CD4-positive, alpha-beta T cell treated with Interleukin-6 for 4 hours (primary cell): Measurements from ENCODE around the gene MKI67.

Experiments used
- DNase-seq: peaks from one replicate; pipeline ENCODE4 v3.0.0-alpha.2; 2020; ENCODE audit warnings: mixed read lengths

The MKI67 gene

DNA sequence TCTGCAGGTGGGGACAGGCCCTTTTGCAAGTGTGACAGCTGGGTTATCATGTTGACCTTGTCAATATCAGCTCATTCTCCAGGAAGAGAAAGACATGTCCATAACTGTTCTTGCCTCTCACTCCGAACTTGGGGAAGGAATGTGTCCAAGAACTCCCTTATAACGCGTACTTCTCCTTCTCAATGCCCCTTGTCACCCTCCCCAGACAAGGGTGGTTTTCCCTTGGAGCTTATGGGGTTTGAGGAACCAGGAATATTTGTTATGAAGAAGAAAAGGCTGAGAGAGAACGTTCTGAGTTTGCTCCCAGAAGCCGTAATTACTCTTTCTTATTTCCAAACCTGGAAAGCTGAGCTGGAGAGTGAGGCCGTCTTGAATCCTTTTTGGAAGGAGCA is 77.4 kb downstream of the MKI67 start:
- DNase-seq, result no peak

DNA sequence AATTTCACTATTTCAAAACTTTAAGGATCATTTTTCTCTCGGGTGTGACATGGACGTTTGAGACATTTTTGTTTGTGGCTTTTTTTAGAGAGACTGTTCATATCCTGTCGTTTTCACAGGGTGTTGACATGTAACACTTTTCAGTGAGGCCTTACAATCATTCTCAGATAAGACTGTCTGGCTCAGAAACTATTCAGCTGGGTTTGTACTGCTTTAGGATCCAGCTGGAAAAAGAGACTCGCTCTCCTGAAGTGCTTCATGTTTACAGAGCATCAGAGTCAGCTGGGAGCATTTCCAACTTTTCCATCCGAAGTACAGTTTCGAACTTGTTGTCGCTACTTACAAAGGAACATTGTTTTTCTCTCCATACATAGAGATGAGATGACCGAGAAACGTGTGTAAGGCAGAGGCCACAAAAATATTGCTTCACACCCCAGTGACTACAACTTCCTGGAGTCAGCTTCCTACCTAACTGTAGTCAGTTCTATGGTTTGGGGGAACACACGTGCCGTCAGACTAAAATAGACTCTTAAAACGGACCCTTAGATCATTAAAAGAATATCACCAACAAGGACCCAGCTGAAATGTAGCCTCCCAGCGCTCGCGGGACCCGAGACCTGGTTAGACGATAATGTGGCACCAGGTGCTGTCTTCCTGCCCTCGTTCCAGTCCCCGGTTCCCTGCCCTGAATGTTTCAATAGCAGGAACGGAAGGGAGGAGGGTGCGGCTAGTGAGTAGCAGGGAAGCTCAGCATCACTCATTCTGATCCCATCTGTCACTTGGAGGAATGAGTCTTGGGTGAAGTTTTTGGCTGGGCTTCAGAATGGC is 78.0 kb downstream of the MKI67 start:
- peak; percentile 44 for DNase-seq

DNA sequence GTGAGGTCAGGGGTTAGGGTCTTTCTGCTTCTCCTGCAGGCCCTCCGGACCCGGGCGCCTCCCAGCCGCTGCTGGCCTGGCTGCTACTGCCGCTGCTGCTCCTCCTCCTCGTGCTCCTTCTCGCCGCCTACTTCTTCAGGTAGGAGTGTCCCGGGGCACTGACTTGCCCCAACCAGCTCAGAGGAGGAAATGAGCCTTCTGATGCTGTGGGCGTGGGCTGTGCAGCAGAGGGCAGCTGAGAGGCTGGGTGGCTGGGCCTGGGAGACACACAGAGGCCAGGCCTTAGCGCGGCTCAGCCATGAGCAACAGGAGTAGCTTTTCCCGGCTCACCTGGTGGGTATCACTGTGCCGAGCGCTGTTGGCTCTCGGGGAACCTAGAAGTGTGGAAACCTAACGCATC is 78.9 kb downstream of the MKI67 start:
- peak; percentile 88 for DNase-seq

DNA sequence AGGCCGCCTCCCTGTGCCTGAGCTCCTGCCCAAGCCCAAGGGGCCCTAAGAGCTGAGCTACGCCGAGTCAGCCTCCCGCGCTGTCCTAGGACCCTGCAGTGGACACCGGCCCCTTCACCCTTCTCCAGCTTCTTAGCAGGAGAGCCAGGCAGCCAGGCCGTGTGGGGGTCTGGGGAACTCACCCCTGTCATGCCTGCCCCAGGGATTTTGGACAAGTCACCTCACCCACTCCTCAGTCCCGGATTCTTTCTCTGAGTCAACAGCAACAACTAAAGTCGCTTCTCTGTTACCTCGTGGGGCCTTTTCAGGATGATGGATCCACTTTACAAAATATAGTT is 79.3 kb downstream of the MKI67 start:
- no peak for DNase-seq
